Subcutaneous abdominal adipose tissue (tissue), 5 donors: ENCODE measurements around the gene SERPINB10.

ENCODE experiments used
- H3K27ac ChIP-seq: one replicate; pipeline ENCODE4 v1.7.0; 2013; ENCODE audit warnings: low read depth, mild to moderate bottlenecking, inconsistent platforms, low read length, moderate library complexity
- H3K27me3 ChIP-seq, 5 donors: one replicate each; pipeline ENCODE4 v1.7.0; 2013; ENCODE audit warnings: low read length in 5 of 5, inconsistent platforms in 1 of 5; ENCODE audit not compliant: control insufficient read depth in 5 of 5, insufficient read depth in 4 of 5
- H3K36me3 ChIP-seq, 5 donors: one replicate each; pipeline ENCODE4 v1.7.0; 2013; ENCODE audit warnings: low read length in 5 of 5; ENCODE audit not compliant: control insufficient read depth in 5 of 5, insufficient read depth in 5 of 5
- H3K4me1 ChIP-seq, 5 donors: one replicate each; pipeline ENCODE4 v1.7.0; 2013; ENCODE audit warnings: low read length in 5 of 5, mild to moderate bottlenecking in 3 of 5, moderate library complexity in 1 of 5; ENCODE audit not compliant: control insufficient read depth in 5 of 5, insufficient read depth in 5 of 5
- H3K4me3 ChIP-seq, 5 donors: one replicate each; pipeline ENCODE4 v1.7.0; 2013; ENCODE audit warnings: low read length in 5 of 5, low read depth in 1 of 5
- H3K9ac ChIP-seq, 5 donors: one replicate each; pipeline ENCODE4 v1.7.0; 2013; ENCODE audit warnings: low read length in 5 of 5, mild to moderate bottlenecking in 4 of 5, moderate library complexity in 3 of 5
- H3K9me3 ChIP-seq, 5 donors: one replicate each; pipeline ENCODE4 v1.7.0; 2013; ENCODE audit warnings: low read length in 5 of 5; ENCODE audit not compliant: control insufficient read depth in 5 of 5
- donor health status: healthy.
- donor health status: healthy.
- donor health status: healthy.
- donor health status: healthy.
- donor health status: healthy.

Gene SERPINB10

GRCh38 chr18:63890950-63891304, 16.8 kb upstream of the SERPINB10 start:
- H3K9me3 ChIP-seq: no peaks in the 10 kb centered on the region
- no peaks in the 10 kb centered on the region for H3K27me3 ChIP-seq
- no peak overlapping the region for H3K27ac ChIP-seq
- no peaks in the 10 kb centered on the region for H3K36me3 ChIP-seq
- no peak overlapping the region for H3K4me3 ChIP-seq
- H3K9ac ChIP-seq: no peak overlapping the region
- H3K4me1 ChIP-seq: peaks cover 0 to 30% (median 8%) of the 10 kb centered on the region in 5 donors

GRCh38 chr18:63892566-63892965, 15.2 kb upstream of the SERPINB10 start:
- Histone ChIP-seq H3K9ac (no peak overlapping the region), H3K27ac (no peak overlapping the region)

GRCh38 chr18:63894106-63894772, 13.5 kb upstream of the SERPINB10 start:
- no peaks in the 10 kb centered on the region for H3K27me3 ChIP-seq
- no peak overlapping the region for H3K9ac ChIP-seq
- no peaks in the 10 kb centered on the region for H3K36me3 ChIP-seq
- no peak overlapping the region for H3K27ac ChIP-seq
- peaks cover 3 to 20% (median 8%) of the 10 kb centered on the region in 5 donors for H3K4me1 ChIP-seq
- no peaks in the 10 kb centered on the region for H3K9me3 ChIP-seq
- H3K4me3 ChIP-seq: no peak overlapping the region

More at GRCh38 chr18:63892566-63892965, 15.2 kb upstream of the SERPINB10 start:
- H3K27me3 ChIP-seq: no peaks in the 10 kb centered on the region
- no peaks in the 10 kb centered on the region for H3K9me3 ChIP-seq
- no peaks in the 10 kb centered on the region for H3K36me3 ChIP-seq
- H3K4me3 ChIP-seq: no peak overlapping the region
- peaks cover 3 to 35% (median 17%) of the 10 kb centered on the region in 5 donors for H3K4me1 ChIP-seq

GRCh38 chr18:63895190-63895589, 12.6 kb upstream of the SERPINB10 start:
- no peaks in the 10 kb centered on the region for H3K36me3 ChIP-seq
- H3K4me3 ChIP-seq: no peak overlapping the region
- H3K27me3 ChIP-seq: no peaks in the 10 kb centered on the region
- no peaks in the 10 kb centered on the region for H3K9me3 ChIP-seq
- no peak overlapping the region for H3K27ac ChIP-seq
- H3K4me1 ChIP-seq: peaks cover 3 to 20% (median 8%) of the 10 kb centered on the region in 5 donors
- H3K9ac ChIP-seq: no peak overlapping the region

GRCh38 chr18:63897072-63897471, 10.7 kb upstream of the SERPINB10 start:
- H3K27me3 ChIP-seq: no peaks in the 10 kb centered on the region

GRCh38 chr18:63899206-63899605, 8.6 kb upstream of the SERPINB10 start:
- Histone ChIP-seq H3K27me3 (no peaks in the 10 kb centered on the region), H3K4me3 (no peak overlapping the region), H3K36me3 (no peaks in the 10 kb centered on the region), H3K4me1 (peaks cover 3 to 9% (median 8%) of the 10 kb centered on the region in 5 donors), H3K9ac (no peak overlapping the region), H3K9me3 (no peaks in the 10 kb centered on the region), H3K27ac (no peak overlapping the region)

More at GRCh38 chr18:63897072-63897471, 10.7 kb upstream of the SERPINB10 start:
- no peak overlapping the region for H3K9ac ChIP-seq
- H3K4me1 ChIP-seq: peaks cover 3 to 19% (median 8%) of the 10 kb centered on the region in 5 donors
- H3K4me3 ChIP-seq: no peak overlapping the region
- no peaks in the 10 kb centered on the region for H3K9me3 ChIP-seq
- H3K27ac ChIP-seq: no peak overlapping the region
- no peaks in the 10 kb centered on the region for H3K36me3 ChIP-seq

- Histone ChIP-seq H3K27me3 (no peaks in the 10 kb centered on the region), H3K36me3 (no peaks in the 10 kb centered on the region), H3K27ac (no peak overlapping the region), H3K4me1 (peaks cover 0 to 4% (median 0%) of the 10 kb centered on the region in 5 donors), H3K9me3 (no peaks in the 10 kb centered on the region), H3K9ac (no peak overlapping the region), H3K4me3 (no peak overlapping the region)
Measured at GRCh38 chr18:63903851-63904570, 3.7 kb upstream of the SERPINB10 start.

- no peak overlapping the region for H3K9ac ChIP-seq
Measured at GRCh38 chr18:63904694-63905093, 3.1 kb upstream of the SERPINB10 start.

GRCh38 chr18:63905361-63905760, 2.4 kb upstream of the SERPINB10 start:
- Histone ChIP-seq H3K4me3 (no peak overlapping the region), H3K27me3 (no peaks in the 10 kb centered on the region), H3K36me3 (no peaks in the 10 kb centered on the region), H3K4me1 (peaks cover 0 to 4% (median 0%) of the 10 kb centered on the region in 5 donors), H3K27ac (no peak overlapping the region), H3K9ac (no peak overlapping the region), H3K9me3 (no peaks in the 10 kb centered on the region)

More at GRCh38 chr18:63904694-63905093, 3.1 kb upstream of the SERPINB10 start:
- H3K36me3 ChIP-seq: no peaks in the 10 kb centered on the region
- no peaks in the 10 kb centered on the region for H3K27me3 ChIP-seq
- H3K27ac ChIP-seq: no peak overlapping the region
- peaks cover 0 to 4% (median 0%) of the 10 kb centered on the region in 5 donors for H3K4me1 ChIP-seq
- H3K9me3 ChIP-seq: no peaks in the 10 kb centered on the region
- H3K4me3 ChIP-seq: no peak overlapping the region

- Histone ChIP-seq H3K4me1 (peaks cover 0 to 4% (median 0%) of the 10 kb centered on the region in 5 donors), H3K36me3 (no peaks in the 10 kb centered on the region), H3K9ac (no peak overlapping the region), H3K27me3 (no peaks in the 10 kb centered on the region), H3K4me3 (no peak overlapping the region), H3K27ac (no peak overlapping the region), H3K9me3 (no peaks in the 10 kb centered on the region)
Measured at GRCh38 chr18:63906056-63906455, 1.7 kb upstream of the SERPINB10 start.
